ENCODE measurements around the gene LPXN.

The LPXN gene

GRCh38 chr11:58493676-58494075 lies 82.0 kb downstream of the LPXN start:
- in situ Hi-C loops (cut with MboI; ENCODE audit: low pct_unique_long_range_greater_than_20kb, low sequenced_read_pairs), result no loop called here
- no peak for DNase-seq

- DNase-seq, result peak; percentile 11
- in situ Hi-C loops (cut with MboI; ENCODE audit: low pct_unique_long_range_greater_than_20kb, low sequenced_read_pairs), result no loop called here
Observed at GRCh38 chr11:58490827-58491226, 84.8 kb downstream of the LPXN start.

GRCh38 chr11:58487170-58487569 lies 88.5 kb downstream of the LPXN start:
- no peak for DNase-seq
- in situ Hi-C loops (cut with MboI; ENCODE audit: low pct_unique_long_range_greater_than_20kb, low sequenced_read_pairs), result no loop called here

GRCh38 chr11:58485961-58486360 lies 89.7 kb downstream of the LPXN start:
- in situ Hi-C loops (cut with MboI; ENCODE audit: low pct_unique_long_range_greater_than_20kb, low sequenced_read_pairs), result no loop called here
- DNase-seq, result no peak

All from KBM-7 (cell line).